HG03196 (cell line): ENCODE measurements around the gene SSR1.
"Not testable (repeated sequence)": the region's sequence is repeated elsewhere in the genome, so short reads cannot be mapped to it uniquely, and the experiment has no call there.

Experiments used
- ATAC-seq: cut with Tn5 transposase; IDR thresholded peaks from one replicate; pipeline ENCODE4 v1.9.1; 2021; ENCODE audit not compliant: unreplicated experiment

SSR1 gene

DNA sequence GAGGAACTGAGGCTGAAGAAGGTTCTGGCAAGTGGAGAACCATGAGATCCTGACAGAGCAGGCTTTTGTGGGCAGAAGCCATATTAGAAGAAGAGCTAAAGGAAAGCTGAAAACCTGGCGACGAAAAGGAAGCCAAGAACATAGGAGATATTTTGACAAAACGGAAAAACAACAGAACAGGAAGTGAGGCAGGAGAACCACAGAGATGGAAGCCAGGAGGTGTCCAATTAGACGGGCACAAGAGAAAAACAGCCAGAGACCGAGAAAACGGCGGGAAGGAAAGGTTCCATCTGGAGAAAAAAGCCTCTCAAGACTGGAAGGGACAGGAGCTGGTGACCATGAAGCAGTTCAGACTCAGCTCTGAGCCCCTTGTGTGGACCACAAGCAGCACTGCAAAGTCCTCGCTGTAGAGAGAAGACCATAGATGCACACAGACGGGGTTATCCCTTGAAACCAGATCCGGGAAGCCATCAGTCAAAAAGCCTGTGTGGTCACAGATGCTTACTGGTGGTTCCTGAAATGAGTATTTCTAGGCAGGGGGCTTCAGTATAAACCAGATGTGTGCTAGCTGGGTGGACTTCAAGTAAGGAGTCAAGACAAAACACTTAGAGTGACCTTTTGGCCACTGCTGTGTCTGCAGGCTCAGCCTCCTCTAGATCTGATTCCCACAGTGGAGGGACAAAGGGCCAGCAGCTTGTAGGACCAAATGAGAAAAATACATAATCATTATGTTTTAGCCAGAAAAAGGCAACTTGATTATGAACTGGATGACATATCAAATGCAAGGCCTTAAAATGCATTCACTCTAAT lies 30.7 kb downstream of the SSR1 start:
- no peak for ATAC-seq

DNA sequence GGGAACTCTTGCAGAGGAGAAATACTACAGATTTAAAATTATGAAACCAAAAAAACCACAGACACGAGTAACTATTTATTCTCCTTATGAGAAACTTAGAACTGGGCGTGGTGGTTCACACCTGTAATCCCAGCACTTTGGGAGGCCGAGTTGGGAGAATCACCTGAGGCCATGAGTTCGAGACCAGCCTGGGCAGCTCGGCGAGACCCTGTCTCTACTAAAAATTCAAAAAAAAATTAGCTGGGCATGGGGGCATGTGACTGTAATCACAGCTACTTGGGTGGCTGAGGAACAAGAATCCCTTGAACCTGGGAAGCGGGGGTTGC lies 36.8 kb downstream of the SSR1 start:
- ATAC-seq, result no peak

DNA sequence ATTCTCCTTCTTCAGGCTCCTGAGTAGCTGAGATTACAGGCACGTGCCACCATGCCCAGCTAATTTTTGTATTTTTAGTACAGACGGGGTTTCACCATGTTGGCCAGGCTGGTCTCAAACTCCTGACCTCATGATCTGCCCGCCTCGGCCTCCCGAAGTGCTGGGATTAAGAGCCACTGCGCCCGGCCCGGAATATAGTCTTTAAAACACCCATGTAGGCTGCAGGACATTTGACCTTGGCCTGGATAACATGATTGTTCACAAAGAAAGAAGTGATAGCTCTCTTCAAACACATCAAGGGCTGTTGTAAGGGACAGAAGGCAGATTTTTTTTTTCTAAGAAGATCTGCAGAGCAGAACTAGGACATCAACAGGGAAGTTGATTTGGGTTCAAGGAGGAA lies 38.5 kb downstream of the SSR1 start:
- ATAC-seq, result not testable (repeated sequence)

- ATAC-seq, result no peak
These were observed 39.3 kb downstream of the SSR1 start for GRCh38 chr6:7273709-7274108.

GRCh38 chr6:7271205-7271534 lies 41.8 kb downstream of the SSR1 start:
- no peak for ATAC-seq

DNA sequence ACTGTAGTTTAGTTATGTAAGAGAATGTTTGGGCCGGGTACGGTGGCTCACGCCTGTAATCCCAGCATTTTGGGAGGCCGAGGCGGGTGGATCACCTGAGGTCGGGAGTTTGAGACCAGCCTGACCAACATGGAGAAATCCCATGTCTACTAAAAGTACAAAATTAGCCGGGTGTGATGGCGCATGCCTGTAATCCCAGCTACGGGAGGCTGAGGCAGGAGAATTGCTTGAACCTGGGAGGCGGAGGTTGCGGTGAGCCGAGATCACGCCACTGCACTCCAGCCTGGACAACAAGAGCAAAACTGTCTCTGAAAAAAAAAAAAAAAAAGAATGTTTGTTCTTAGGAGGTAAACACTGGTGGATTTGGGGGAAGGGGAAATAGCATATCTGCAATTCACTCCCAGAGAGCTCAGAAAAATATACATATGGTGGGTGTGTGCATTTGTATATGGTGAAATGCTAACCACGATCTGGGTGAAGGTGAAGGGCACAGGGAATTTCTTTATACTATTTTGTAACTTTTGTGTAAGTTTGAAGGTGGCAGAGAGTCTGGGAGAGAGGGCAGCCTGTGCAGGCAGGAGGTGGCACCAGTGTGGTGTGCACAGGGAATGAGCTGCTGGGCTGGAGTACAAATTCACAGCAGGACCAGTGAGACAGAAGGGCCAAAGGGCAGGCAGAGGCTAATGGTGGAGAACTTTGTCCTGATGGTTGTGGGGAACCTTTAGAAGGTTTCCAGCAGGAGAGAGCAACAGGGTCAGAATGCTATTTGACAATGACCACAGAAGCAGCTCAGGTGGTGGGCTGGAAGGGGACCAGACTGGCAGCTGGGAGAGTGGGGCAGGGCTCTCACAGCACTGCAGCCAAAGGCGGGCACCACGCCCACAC lies 42.4 kb downstream of the SSR1 start:
- no peak for ATAC-seq

GRCh38 chr6:7269816-7270215 lies 43.2 kb downstream of the SSR1 start:
- ATAC-seq, result no peak

DNA sequence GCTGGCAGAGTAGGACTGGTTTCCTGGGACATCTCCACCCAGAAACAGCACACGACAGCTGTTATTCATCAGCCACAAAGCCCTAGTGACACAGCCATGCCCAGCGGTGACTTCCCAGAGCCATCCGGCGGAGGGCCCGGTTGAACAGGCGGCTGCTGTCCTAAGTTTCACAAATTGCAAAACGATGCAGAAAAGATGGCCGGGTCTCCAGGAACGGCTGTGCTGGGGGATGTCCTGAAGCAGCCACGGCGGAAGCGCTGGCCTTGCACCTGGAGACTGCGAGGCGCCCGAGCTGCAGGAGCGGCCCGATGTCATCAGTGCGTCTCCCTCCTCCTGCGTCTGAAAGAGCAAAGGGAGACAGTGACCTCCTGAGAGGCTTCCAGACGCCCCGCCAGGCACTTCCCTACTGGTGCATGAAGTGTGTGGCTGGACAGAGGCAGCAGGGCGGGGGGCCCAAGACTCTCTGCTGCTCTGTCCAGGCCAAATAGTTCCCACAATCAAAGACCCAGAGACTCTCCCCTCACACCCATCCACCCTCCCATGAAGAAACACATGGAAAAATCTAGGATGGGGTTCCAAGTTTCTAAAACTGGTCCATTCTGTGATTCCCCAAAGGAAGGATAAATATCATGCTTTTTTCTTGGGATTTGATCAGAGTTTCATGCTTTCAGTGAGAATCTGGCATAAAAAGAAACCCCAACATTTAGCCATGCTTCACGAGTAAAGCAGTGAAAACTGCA lies 44.0 kb downstream of the SSR1 start:
- ATAC-seq, result no peak

GRCh38 chr6:7268362-7268761 lies 44.6 kb downstream of the SSR1 start:
- no peak for ATAC-seq

GRCh38 chr6:7267466-7268091 lies 45.4 kb downstream of the SSR1 start:
- no peak for ATAC-seq

- no peak for ATAC-seq
These were observed 45.9 kb downstream of the SSR1 start for GRCh38 chr6:7267071-7267465.

DNA sequence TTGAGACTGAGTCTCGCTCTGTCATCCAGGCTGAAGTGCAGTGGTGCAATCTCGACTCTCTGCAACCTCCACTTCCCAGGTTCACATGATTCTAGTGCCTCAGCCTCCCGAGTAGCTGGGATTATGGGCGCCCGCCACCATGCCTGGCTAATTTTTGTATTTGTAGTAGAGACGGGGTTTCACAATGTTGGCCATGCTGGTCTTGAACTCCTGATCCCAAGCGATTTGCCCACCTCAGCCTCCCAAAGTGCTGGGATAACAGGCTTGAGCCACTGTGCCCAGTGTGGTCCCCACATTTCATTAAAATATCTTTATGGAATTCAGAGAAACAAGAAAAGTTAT lies 47.6 kb downstream of the SSR1 start:
- not testable (repeated sequence) for ATAC-seq

GRCh38 chr6:7264686-7265384 lies 48.2 kb downstream of the SSR1 start:
- ATAC-seq, result no peak

GRCh38 chr6:7264041-7264440 lies 49.0 kb downstream of the SSR1 start:
- ATAC-seq, result no peak

- not testable (repeated sequence) for ATAC-seq
These were observed 49.5 kb downstream of the SSR1 start for GRCh38 chr6:7263519-7263805.

- no peak for ATAC-seq
These were observed 50.1 kb downstream of the SSR1 start for GRCh38 chr6:7262746-7263518.

DNA sequence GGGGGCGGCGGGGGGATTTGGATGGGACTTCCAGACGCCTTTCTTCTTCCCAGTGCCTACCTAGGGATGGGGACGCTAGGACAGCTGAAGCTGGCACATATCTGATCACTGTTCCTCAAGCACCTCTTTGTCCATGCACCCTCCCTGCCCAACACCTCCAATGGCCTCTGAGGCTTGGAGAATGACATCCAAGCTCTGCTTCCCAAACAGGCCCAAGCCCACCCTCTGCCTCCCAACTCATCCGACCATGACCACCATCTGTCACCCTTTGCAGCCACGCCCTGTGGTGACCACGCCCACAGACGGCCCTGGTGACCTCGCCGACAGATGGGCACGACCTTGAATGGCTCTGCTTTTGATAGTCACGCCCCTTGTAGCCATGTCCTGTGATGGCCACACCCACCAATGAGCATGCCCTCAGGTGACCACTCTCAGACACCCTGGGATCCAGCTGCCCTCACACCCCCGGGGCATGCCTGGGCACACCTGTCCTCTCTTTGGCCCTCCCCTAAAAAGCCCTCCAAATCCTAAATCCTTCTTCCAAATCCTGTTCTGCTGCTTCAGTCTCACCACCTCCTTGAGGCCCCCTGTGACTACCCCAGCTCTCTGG lies 51.0 kb downstream of the SSR1 start:
- ATAC-seq, result no peak

DNA sequence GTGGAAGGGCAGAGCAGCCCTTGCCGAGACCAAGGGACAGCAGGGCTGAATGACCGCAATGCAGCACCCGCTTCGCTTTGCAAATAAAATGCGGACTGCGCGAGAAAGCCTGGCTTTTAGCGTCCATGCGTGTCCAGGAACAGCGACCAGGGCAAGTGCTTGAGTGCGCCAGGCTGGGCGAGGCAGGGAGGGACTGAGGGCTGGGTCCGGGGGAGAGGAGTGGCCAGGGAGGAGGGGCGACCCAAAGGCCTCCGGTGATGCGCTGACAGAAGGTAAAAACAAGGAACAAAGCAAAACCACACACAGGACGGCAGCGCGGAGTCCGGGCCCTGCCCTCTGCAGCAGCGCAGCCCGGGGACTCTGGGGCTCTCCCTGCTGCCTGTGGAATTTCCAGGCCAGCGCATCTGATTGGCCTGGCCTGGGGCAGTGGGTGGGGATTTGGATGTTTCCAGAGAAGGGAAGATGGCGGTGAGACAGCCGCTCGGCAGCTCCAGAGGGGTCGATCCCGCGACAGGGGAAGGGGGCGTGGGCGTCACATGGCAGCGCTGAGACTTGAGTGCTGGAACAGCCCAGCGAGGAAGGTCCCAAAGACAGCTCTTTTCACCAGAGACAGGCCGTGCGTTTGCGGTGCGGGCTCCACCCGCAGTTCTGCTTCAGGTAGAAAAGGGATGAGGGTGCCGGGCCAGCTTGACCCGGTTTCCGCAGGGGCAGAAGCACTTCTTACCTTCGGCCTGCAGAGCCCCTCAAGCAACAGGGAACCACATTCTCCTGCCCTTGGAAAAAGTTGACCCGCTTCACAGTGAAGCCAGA lies 51.8 kb downstream of the SSR1 start:
- no peak for ATAC-seq
